ENCODE data around the gene CDK14. TPM values are rescaled to one million over a fixed set of nuclear protein-coding genes. Genes with fewer than 3 reads are reported as not detected.

The CDK14 gene
- total RNA-seq, 4 donors from 2014 or later, result 3.3 to 61.6 (median 38.7) TPM

- Histone ChIP-seq H3K27ac (no peak overlapping the region), H3K36me3 (no peaks in the 10 kb centered on the region), H3K27me3 (no peaks in the 10 kb centered on the region), H3K4me1 (no peaks in the 10 kb centered on the region), H3K4me3 (no peak overlapping the region), H3K9me3 (no peaks in the 10 kb centered on the region)
- intact Hi-C loops (cut with DNase I; ENCODE audit: low total_unique reads), result no loop called here
- TF ChIP-seq POLR2A (IDR thresholded peaks at IDR 0.05), result no peak
- TF ChIP-seq, protein P1, sequence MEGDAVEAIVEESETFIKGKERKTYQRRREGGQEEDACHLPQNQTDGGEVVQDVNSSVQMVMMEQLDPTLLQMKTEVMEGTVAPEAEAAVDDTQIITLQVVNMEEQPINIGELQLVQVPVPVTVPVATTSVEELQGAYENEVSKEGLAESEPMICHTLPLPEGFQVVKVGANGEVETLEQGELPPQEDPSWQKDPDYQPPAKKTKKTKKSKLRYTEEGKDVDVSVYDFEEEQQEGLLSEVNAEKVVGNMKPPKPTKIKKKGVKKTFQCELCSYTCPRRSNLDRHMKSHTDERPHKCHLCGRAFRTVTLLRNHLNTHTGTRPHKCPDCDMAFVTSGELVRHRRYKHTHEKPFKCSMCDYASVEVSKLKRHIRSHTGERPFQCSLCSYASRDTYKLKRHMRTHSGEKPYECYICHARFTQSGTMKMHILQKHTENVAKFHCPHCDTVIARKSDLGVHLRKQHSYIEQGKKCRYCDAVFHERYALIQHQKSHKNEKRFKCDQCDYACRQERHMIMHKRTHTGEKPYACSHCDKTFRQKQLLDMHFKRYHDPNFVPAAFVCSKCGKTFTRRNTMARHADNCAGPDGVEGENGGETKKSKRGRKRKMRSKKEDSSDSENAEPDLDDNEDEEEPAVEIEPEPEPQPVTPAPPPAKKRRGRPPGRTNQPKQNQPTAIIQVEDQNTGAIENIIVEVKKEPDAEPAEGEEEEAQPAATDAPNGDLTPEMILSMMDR (IDR thresholded peaks at IDR 0.05), result no peak
- DNase-seq, result no peak
Measured at GRCh38 chr7:91039033-91039432, 442.9 kb downstream of the CDK14 start.

- Histone ChIP-seq H3K4me3 (no peak overlapping the region), H3K27ac (no peak overlapping the region), H3K4me1 (no peaks in the 10 kb centered on the region), H3K9me3 (no peaks in the 10 kb centered on the region), H3K27me3 (no peaks in the 10 kb centered on the region), H3K36me3 (no peaks in the 10 kb centered on the region)
- no peak for DNase-seq
- intact Hi-C loops (cut with DNase I; ENCODE audit: low total_unique reads), result no loop called here
- TF ChIP-seq, protein P1 (IDR thresholded peaks at IDR 0.05), result no peak
- no peak for TF ChIP-seq POLR2A (IDR thresholded peaks at IDR 0.05)
Measured at GRCh38 chr7:91041141-91041540, 445.0 kb downstream of the CDK14 start.

GRCh38 chr7:91041901-91042484 is 445.9 kb downstream of the CDK14 start:
- H3K4me1 ChIP-seq, result no peaks in the 10 kb centered on the region
- H3K9me3 ChIP-seq, result no peaks in the 10 kb centered on the region
- H3K27me3 ChIP-seq, result no peaks in the 10 kb centered on the region
- no peak for TF ChIP-seq POLR2A (IDR thresholded peaks at IDR 0.05)
- TF ChIP-seq, protein P1 (IDR thresholded peaks at IDR 0.05), result no peak
- no peak overlapping the region for H3K27ac ChIP-seq
- no peak overlapping the region for H3K4me3 ChIP-seq
- intact Hi-C loops (cut with DNase I; ENCODE audit: low total_unique reads), result no loop called here
- no peak for DNase-seq
- H3K36me3 ChIP-seq, result no peaks in the 10 kb centered on the region

DNA sequence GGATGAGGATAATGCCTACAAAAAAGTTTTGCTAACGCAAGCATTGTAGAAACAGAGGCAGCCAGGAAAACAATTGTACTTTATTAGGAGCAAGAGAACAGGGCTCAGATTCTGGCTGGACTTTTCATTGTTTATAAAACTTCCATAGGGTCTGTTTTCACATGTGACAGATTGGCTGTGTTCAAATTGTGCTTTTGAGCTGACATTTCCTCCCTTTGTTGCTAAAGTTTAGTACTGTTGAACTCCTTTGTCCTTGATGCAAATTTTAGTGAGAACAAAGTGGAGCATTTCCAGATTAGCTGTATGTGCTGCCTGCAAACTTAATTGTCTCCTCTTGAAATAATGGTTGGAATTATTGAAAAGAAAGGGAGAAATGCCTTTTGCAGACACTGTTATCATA is 447.1 kb downstream of the CDK14 start:
- Histone ChIP-seq H3K36me3 (no peaks in the 10 kb centered on the region), H3K27ac (no peak overlapping the region), H3K4me1 (no peaks in the 10 kb centered on the region), H3K4me3 (no peak overlapping the region), H3K9me3 (no peaks in the 10 kb centered on the region), H3K27me3 (no peaks in the 10 kb centered on the region)
- DNase-seq, result no peak
- intact Hi-C loops (cut with DNase I; ENCODE audit: low total_unique reads), result no loop called here
- TF ChIP-seq, protein P1 (IDR thresholded peaks at IDR 0.05), result no peak
- no peak for TF ChIP-seq POLR2A (IDR thresholded peaks at IDR 0.05)

DNA sequence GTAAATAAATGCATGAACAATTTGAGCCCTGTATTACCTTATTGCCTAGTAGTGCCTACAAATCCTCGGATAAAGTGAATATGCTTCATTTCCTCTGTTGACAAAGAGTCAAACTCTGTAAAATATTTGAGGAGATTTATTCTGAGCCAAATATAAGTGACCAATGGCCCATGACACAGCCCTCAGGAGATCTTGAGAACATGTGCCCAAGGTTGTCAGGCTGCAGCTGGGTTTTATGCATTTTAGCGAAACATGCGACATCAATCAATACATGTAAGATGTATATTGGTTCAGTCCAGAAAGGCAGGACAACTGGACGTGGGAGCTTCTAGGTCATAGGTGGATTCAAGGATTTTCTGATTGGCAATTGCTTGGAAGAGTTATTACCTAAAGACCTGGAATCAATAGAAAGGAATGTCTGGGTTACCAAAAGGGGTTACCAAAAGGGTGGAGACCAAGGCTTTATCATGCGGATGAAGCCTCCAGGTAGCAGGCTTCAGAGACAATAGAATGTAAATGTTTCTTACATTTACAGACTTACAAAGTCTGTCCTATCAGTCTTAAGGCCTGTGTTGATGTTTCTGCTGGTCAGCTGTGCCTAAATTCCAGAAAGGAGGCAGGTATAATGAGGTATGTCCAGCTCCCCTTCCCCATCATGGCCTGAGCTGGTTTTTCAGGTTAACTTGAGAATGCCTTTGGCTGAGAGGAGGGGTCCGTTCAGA is 448.0 kb downstream of the CDK14 start:
- intact Hi-C loops (cut with DNase I; ENCODE audit: low total_unique reads), result no loop called here

More for the DNA sequence above, 448.0 kb downstream of the CDK14 start:
- Histone ChIP-seq H3K36me3 (no peaks in the 10 kb centered on the region), H3K9me3 (no peaks in the 10 kb centered on the region), H3K4me3 (no peak overlapping the region), H3K27me3 (no peaks in the 10 kb centered on the region), H3K4me1 (no peaks in the 10 kb centered on the region), H3K27ac (no peak overlapping the region)
- DNase-seq, result no peak
- TF ChIP-seq, protein P1 (IDR thresholded peaks at IDR 0.05), result no peak
- TF ChIP-seq POLR2A (IDR thresholded peaks at IDR 0.05), result no peak
